MM.1S (cell line): ENCODE measurements around the gene SERPINA3.

Experiments used
- EZH2 ChIP-seq: fragments of 300-600 bp; sonication (generic); optimal IDR thresholded peaks from 2 replicates; pipeline ENCODE3; 2017; ENCODE audit warnings: low read depth, mild to moderate bottlenecking, antibody characterized with exemption, low read length, mixed read lengths
- TF ChIP-seq, protein P1 (sequence below): fragments of 300-600 bp; sonication (generic); IDR thresholded peaks from 2 replicates; pipeline ENCODE4 v1.5.1; 2016; ENCODE audit warnings: antibody characterized with exemption, low read length, mixed read lengths

DNA sequence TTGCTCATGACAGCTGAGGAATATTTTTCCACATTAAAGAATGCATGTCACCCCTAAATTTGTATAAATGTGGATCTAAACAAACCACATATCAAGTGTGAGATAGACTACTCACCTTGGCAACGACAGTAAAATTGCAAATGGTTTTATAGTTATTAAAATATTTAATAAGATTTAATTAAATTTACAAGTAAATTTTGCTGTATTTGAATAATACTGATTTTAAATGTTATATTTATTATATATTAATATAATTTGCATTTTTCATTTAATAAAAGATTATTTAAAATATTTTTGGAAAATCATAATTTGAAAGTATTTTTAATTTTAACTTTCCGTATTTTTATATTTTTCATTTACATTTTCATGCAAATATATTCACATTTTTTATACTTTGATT is 53.4 kb downstream of the SERPINA3 start:
- TF ChIP-seq, protein P1, sequence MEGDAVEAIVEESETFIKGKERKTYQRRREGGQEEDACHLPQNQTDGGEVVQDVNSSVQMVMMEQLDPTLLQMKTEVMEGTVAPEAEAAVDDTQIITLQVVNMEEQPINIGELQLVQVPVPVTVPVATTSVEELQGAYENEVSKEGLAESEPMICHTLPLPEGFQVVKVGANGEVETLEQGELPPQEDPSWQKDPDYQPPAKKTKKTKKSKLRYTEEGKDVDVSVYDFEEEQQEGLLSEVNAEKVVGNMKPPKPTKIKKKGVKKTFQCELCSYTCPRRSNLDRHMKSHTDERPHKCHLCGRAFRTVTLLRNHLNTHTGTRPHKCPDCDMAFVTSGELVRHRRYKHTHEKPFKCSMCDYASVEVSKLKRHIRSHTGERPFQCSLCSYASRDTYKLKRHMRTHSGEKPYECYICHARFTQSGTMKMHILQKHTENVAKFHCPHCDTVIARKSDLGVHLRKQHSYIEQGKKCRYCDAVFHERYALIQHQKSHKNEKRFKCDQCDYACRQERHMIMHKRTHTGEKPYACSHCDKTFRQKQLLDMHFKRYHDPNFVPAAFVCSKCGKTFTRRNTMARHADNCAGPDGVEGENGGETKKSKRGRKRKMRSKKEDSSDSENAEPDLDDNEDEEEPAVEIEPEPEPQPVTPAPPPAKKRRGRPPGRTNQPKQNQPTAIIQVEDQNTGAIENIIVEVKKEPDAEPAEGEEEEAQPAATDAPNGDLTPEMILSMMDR: no peak
- no peak for TF ChIP-seq EZH2
